ENCODE data around the gene OR2A5. TPM values are rescaled to one million over a fixed set of nuclear protein-coding genes. Genes with fewer than 3 reads are reported as not detected.

The OR2A5 gene
- total RNA-seq, 1 experiment from 2014 or later: not detected

GRCh38 chr7:144069953-144070352, 21.2 kb downstream of the OR2A5 start:
- ChIA-PET POLR2A (no interaction called here), CTCF (no interaction called here), RAD21 (ENCODE audit: low non-redundant PET in 1 of 2, low total read pairs in 2 of 2, uncharacterized antibody in 2 of 2, unreplicated experiment in 2 of 2) (no interaction called here)
- no peaks in the 10 kb centered on the region for H3K27me3 ChIP-seq (ENCODE audit: insufficient read depth, low read length)
- H3K27ac ChIP-seq (ENCODE audit: low read depth, low read length): no peak overlapping the region
- no peaks in the 10 kb centered on the region for H3K9me2 ChIP-seq (ENCODE audit: insufficient read depth)
- no peak overlapping the region for H3K4me2 ChIP-seq (ENCODE audit: low read length)
- H3K4me1 ChIP-seq (ENCODE audit: control insufficient read depth in 1 of 2, insufficient read depth in 2 of 2, low read length in 2 of 2): no peaks in the 10 kb centered on the region
- ATAC-seq (no peak), DNase-seq (ENCODE audit: low read depth, low spot score) (no peak)
- H4K20me1 ChIP-seq (ENCODE audit: insufficient read depth): no peaks in the 10 kb centered on the region
- H3K36me3 ChIP-seq (ENCODE audit: control insufficient read depth in 1 of 2, insufficient read depth in 2 of 2, low read length in 2 of 2): no peaks in the 10 kb centered on the region
- no peak overlapping the region for H3K9ac ChIP-seq (ENCODE audit: low read length)
- no TSS peak for BruUV-seq (replicated peaks)
- intact Hi-C loops (cut with micrococcal nuclease): no loop called here
- H3K9me3 ChIP-seq (ENCODE audit: control insufficient read depth in 1 of 2, insufficient read depth in 1 of 2, low read depth in 1 of 2, low read length in 2 of 2): no peaks in the 10 kb centered on the region
- no peak for TF ChIP-seq EZH2 (IDR thresholded peaks at IDR 0.05)
- TF ChIP-seq SIN3A (IDR thresholded peaks at IDR 0.05; ENCODE audit: low read depth): no peak
- TF ChIP-seq TCF7L2 (IDR thresholded peaks at IDR 0.05; ENCODE audit: borderline replicate concordance, extremely low read depth, insufficient read depth, insufficient read length): no peak
- TF ChIP-seq ZNF274 (IDR thresholded peaks at IDR 0.05; ENCODE audit: low read depth, low read length): no peak
- no peak for TF ChIP-seq EGR1 (IDR thresholded peaks at IDR 0.05; ENCODE audit: low read depth)
- TF ChIP-seq SRF (IDR thresholded peaks at IDR 0.05; ENCODE audit: low read depth): no peak
- TF ChIP-seq CTCF (IDR thresholded peaks at IDR 0.05 in 2 of 3, conservative IDR thresholded peaks at IDR 0.05 in 1 of 3; ENCODE audit: borderline replicate concordance in 1 of 3, insufficient read depth in 1 of 3, low read depth in 2 of 3, low read length in 2 of 3): no peak
- no peak overlapping the region for H2AFZ ChIP-seq (ENCODE audit: low read depth, low read length, poor library complexity, severe bottlenecking)
- H3K4me3 ChIP-seq (replicated peaks in 1 of 2; ENCODE audit: low read depth in 1 of 2, low read length in 2 of 2): no peak overlapping the region
- H3K79me2 ChIP-seq (ENCODE audit: insufficient read depth, low read length): no peaks in the 10 kb centered on the region

DNA sequence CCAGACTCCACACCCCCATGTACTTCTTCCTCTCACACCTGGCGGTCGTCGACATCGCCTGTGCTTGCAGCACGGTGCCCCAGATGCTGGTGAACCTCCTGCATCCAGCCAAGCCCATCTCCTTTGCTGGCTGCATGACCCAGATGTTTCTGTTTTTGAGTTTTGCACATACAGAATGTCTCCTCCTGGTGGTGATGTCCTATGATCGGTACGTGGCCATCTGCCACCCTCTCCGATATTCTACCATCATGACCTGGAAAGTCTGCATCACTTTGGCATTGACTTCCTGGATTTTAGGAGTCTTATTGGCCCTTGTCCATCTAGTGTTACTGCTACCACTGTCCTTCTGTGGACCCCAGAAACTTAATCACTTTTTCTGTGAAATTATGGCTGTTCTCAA, 25.6 kb downstream of the OR2A5 start:
- Histone ChIP-seq H3K27me3 (ENCODE audit: insufficient read depth, low read length) (no peaks in the 10 kb centered on the region), H3K9me2 (ENCODE audit: insufficient read depth) (no peaks in the 10 kb centered on the region), H4K20me1 (ENCODE audit: insufficient read depth) (no peaks in the 10 kb centered on the region), H3K79me2 (ENCODE audit: insufficient read depth, low read length) (no peaks in the 10 kb centered on the region), H2AFZ (ENCODE audit: low read depth, low read length, poor library complexity, severe bottlenecking) (no peak overlapping the region), H3K4me1 (ENCODE audit: control insufficient read depth in 1 of 2, insufficient read depth in 2 of 2, low read length in 2 of 2) (no peaks in the 10 kb centered on the region), H3K36me3 (ENCODE audit: control insufficient read depth in 1 of 2, insufficient read depth in 2 of 2, low read length in 2 of 2) (no peaks in the 10 kb centered on the region), H3K4me3 (replicated peaks in 1 of 2; ENCODE audit: low read depth in 1 of 2, low read length in 2 of 2) (no peak overlapping the region), H3K27ac (ENCODE audit: low read depth, low read length) (no peak overlapping the region), H3K9ac (ENCODE audit: low read length) (no peak overlapping the region), H3K9me3 (ENCODE audit: control insufficient read depth in 1 of 2, insufficient read depth in 1 of 2, low read depth in 1 of 2, low read length in 2 of 2) (no peaks in the 10 kb centered on the region), H3K4me2 (ENCODE audit: low read length) (no peak overlapping the region)
- no TSS peak for BruUV-seq (replicated peaks)
- RAD21 ChIA-PET (ENCODE audit: low non-redundant PET in 1 of 2, low total read pairs in 2 of 2, uncharacterized antibody in 2 of 2, unreplicated experiment in 2 of 2): no interaction called here
- TF ChIP-seq JUND (IDR thresholded peaks at IDR 0.05) (no peak), CTCF (IDR thresholded peaks at IDR 0.05 in 2 of 3, conservative IDR thresholded peaks at IDR 0.05 in 1 of 3; ENCODE audit: borderline replicate concordance in 1 of 3, insufficient read depth in 1 of 3, low read depth in 2 of 3, low read length in 2 of 3) (peak in 2 of 3 experiments; percentile 8 to 26; a peak in 1 of 6 replicates)
- POLR2A ChIA-PET: no interaction called here
- intact Hi-C loops (cut with micrococcal nuclease): no loop called here
- ATAC-seq (no peak; the same call in 1 of the 2 replicates), DNase-seq (ENCODE audit: low read depth, low spot score) (no peak)
- CTCF ChIA-PET: no interaction called here

All from HCT116 (cell line).